SK-N-SH (cell line): Measurements from ENCODE around the gene RNF157. TPM values are rescaled to one million over a fixed set of nuclear protein-coding genes. Genes with fewer than 3 reads are reported as not detected.

ENCODE experiments used
- CTCF ChIA-PET: fragments of 300-600, 350-600 bp; formaldehyde crosslinking; extraction: SDS; loops from one replicate; lab custom pipeline; 2021; lab: Yijun Ruan, JAX
- POLR2A ChIA-PET: fragments of 350-600 bp; sonication (Branson Sonifier 250); formaldehyde crosslinking; extraction: SDS; loops from one replicate; lab custom pipeline; 2020; ENCODE audit warnings: antibody characterized with exemption, inconsistent platforms; lab: Yijun Ruan, JAX
- DNase-seq: peaks from one replicate; pipeline ENCODE4 v3.0.0; 2012
- H2AFZ ChIP-seq: fragments of 200-600 bp; sonication (generic); 2 replicates; pipeline ENCODE4 v1.8.1; 2016; ENCODE audit warnings: antibody characterized with exemption, mild to moderate bottlenecking, low read depth
- H3F3A ChIP-seq: fragments of 200-600 bp; sonication (generic); replicated peaks from 2 replicates; pipeline ENCODE3; 2016; ENCODE audit warnings: antibody characterized with exemption, mild to moderate bottlenecking; ENCODE audit not compliant: insufficient read depth
- H3K27ac ChIP-seq, 2 experiments: fragments of 200-500 bp in 1 of 2; fragments of 200-600 bp in 1 of 2; sonication (Bioruptor generic) in 1 of 2; sonication (generic), shearing (Covaris generic) in 1 of 2; 2 replicates each; pipeline versions ENCODE4 v1.5.1 to v1.6.1; 2014 to 2016; ENCODE audit warnings: low read depth in 2 of 2, inconsistent platforms in 1 of 2, low read length in 1 of 2, mild to moderate bottlenecking in 1 of 2, mixed read lengths in 1 of 2
- H3K27me3 ChIP-seq: fragments of 200-600 bp; sonication (generic), shearing (Covaris generic); 2 replicates; pipeline ENCODE4 v1.6.1; 2016; ENCODE audit warnings: mixed run types; ENCODE audit not compliant: insufficient read depth
- H3K36me3 ChIP-seq, 2 experiments: fragments of 200-500 bp in 1 of 2; fragments of 200-600 bp in 1 of 2; sonication (Bioruptor generic) in 1 of 2; sonication (generic) in 1 of 2; replicated peaks in 1 of 2; 2 replicates each; pipeline versions ENCODE3 to v1.5.1; 2014 to 2016; ENCODE audit warnings: low read length in 1 of 2, mild to moderate bottlenecking in 1 of 2; ENCODE audit not compliant: insufficient read depth in 2 of 2, control insufficient read depth in 1 of 2
- H3K4me1 ChIP-seq, 2 experiments: fragments of 200-500 bp in 1 of 2; fragments of 200-600 bp in 1 of 2; sonication (Bioruptor generic) in 1 of 2; sonication (generic), shearing (Covaris generic) in 1 of 2; 2 replicates each; pipeline versions ENCODE4 v1.5.1 to v1.6.1; 2014 to 2016; ENCODE audit warnings: low read depth in 1 of 2, low read length in 1 of 2, mixed run types in 1 of 2; ENCODE audit not compliant: insufficient read depth in 2 of 2, control insufficient read depth in 1 of 2
- H3K4me2 ChIP-seq: fragments of 200-600 bp; sonication (generic), shearing (Covaris generic); 2 replicates; pipeline ENCODE4 v1.6.1; 2017; ENCODE audit warnings: mixed run types
- H3K4me3 ChIP-seq, 2 experiments: fragments of 200-500 bp in 1 of 2; fragments of 200-600 bp in 1 of 2; sonication (Bioruptor generic) in 1 of 2; sonication (generic), shearing (Covaris generic) in 1 of 2; 2 replicates each; pipeline versions ENCODE4 v1.5.1 to v1.8.1; 2014 to 2016; ENCODE audit warnings: low read depth in 2 of 2, inconsistent platforms in 1 of 2, low read length in 1 of 2, mild to moderate bottlenecking in 1 of 2, mixed read lengths in 1 of 2, moderate library complexity in 1 of 2
- H3K79me2 ChIP-seq: fragments of 200-600 bp; sonication (generic); 2 replicates; pipeline ENCODE4 v1.8.1; 2017; ENCODE audit warnings: mild to moderate bottlenecking; ENCODE audit not compliant: insufficient read depth
- H3K9ac ChIP-seq: fragments of 200-600 bp; sonication (generic); 2 replicates; pipeline ENCODE4 v1.6.1; 2017; ENCODE audit warnings: mixed run types
- H3K9me2 ChIP-seq: fragments of 200-600 bp; sonication (generic); 2 replicates; pipeline ENCODE4 v1.6.1; 2017; ENCODE audit warnings: mixed run types
- H3K9me3 ChIP-seq: fragments of 200-600 bp; sonication (generic); 2 replicates; pipeline ENCODE4 v1.6.1; 2017; ENCODE audit warnings: mixed run types, mild to moderate bottlenecking, moderate library complexity
- H4K20me1 ChIP-seq: fragments of 200-600 bp; sonication (generic); 2 replicates; pipeline ENCODE4 v1.6.1; 2017; ENCODE audit warnings: mild to moderate bottlenecking, mixed run types; ENCODE audit not compliant: insufficient read depth
- CHD2 ChIP-seq: fragments of 150-350 bp; IDR thresholded peaks from 2 replicates; pipeline ENCODE4 v1.6.1; 2018; ENCODE audit warnings: low read length; ENCODE audit not compliant: partially characterized antibody
- ELF1 ChIP-seq: IDR thresholded peaks from 2 replicates; pipeline ENCODE4 v1.4.0; 2012
- EZH2phosphoT487 ChIP-seq: fragments of 200-600 bp; sonication (generic); IDR thresholded peaks from 2 replicates; pipeline ENCODE4 v1.6.1; 2017; ENCODE audit warnings: low read depth, mixed run types, mild to moderate bottlenecking, antibody characterized with exemption, moderate library complexity, borderline replicate concordance
- GATA2 ChIP-seq: sonication (generic); formaldehyde crosslinking; IDR thresholded peaks from 2 replicates; pipeline ENCODE4 v1.5.0; 2020; ENCODE audit warnings: mild to moderate bottlenecking, missing genetic modification reagents
- JUND ChIP-seq: IDR thresholded peaks from 2 replicates; pipeline ENCODE4 v1.4.0; 2012
- NFIC ChIP-seq: IDR thresholded peaks from 2 replicates; pipeline ENCODE4 v1.4.0; 2012; ENCODE audit warnings: borderline replicate concordance
- NRF1 ChIP-seq: IDR thresholded peaks from 2 replicates; pipeline ENCODE4 v1.6.1; 2012; ENCODE audit warnings: low read depth, mild to moderate bottlenecking, low read length
- POLR2AphosphoS5 ChIP-seq: IDR thresholded peaks from 2 replicates; pipeline ENCODE4 v1.6.1; 2012; ENCODE audit warnings: low read depth, low read length
- TCF12 ChIP-seq: IDR thresholded peaks from 2 replicates; pipeline ENCODE4 v1.4.0; 2012
- YY1 ChIP-seq: IDR thresholded peaks from 2 replicates; pipeline ENCODE4 v1.4.0; 2012; ENCODE audit warnings: low read depth, mild to moderate bottlenecking
- WGBS: methylation state at CpG from one replicate; pipeline ENCODE4 v1.1.6; 2017; ENCODE audit warnings: low lambda C conversion rate; 5-methylcytosine and 5-hydroxymethylcytosine counted together
- polyA plus RNA-seq, 3 experiments: library from polyadenylated mRNA; depleted of rRNA; stranded (reverse); fragments of >200 nt; gene quantifications; 2 replicates each; pipeline ENCODE4 v1.2.3, GENCODE V29; 2012
- TF ChIP-seq, protein P1 (sequence below): fragments of 200-600 bp; sonication (generic); IDR thresholded peaks from 2 replicates; pipeline ENCODE4 v1.6.1; 2017; ENCODE audit warnings: antibody characterized with exemption, mild to moderate bottlenecking, moderate library complexity
- TF ChIP-seq, protein P2 (sequence below): IDR thresholded peaks from 2 replicates; pipeline ENCODE4 v1.4.0; 2012; ENCODE audit warnings: low read depth, borderline replicate concordance
- TF ChIP-seq, protein P3 (sequence below): fragments of 150-350 bp; IDR thresholded peaks from 2 replicates; pipeline ENCODE4 v1.6.1; 2017; ENCODE audit warnings: antibody characterized with exemption, low read length, low read depth, borderline replicate concordance
- TF ChIP-seq, protein P4 (sequence below): IDR thresholded peaks from 2 replicates; pipeline ENCODE4 v1.6.1; 2012; ENCODE audit warnings: mild to moderate bottlenecking, low read depth, low read length, moderate library complexity

RNF157 gene
- polyA plus RNA-seq, 1 of the 3 experiments (the other 2 are of a cell fraction), result 5.2 TPM

DNA sequence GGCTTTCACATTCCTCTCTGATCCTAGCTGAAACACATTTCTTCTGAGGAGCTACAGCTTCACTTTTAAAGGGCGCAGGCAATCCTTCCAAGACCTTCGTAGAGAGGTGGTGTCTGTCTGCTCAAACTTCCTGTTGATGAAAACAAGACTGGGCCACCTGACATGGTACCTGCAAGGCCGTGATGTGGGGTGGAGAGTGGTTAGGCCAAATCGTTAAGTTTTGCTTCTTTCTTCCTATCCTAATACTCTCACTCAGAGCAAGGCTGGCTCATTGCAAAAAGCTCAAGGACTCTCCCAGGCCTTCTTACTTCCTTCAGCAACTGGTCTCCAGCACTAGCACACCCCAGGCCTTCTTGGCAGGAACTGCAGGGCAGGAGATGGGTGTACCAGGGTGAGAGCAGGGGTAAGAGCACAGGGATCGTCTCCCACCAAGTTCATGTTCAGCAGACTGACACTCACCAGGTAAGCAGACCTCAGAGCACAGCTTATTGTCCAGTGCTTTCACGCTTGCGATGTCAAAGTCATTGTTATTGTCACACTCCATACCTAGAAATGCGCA lies 88.3 kb downstream of the RNF157 start:
- no peaks in the 10 kb centered on the region for H3K27me3 ChIP-seq
- no peaks in the 10 kb centered on the region for H3K9me2 ChIP-seq
- no peak for TF ChIP-seq GATA2 (CRISPR knock-in tag)
- TF ChIP-seq, protein P1, sequence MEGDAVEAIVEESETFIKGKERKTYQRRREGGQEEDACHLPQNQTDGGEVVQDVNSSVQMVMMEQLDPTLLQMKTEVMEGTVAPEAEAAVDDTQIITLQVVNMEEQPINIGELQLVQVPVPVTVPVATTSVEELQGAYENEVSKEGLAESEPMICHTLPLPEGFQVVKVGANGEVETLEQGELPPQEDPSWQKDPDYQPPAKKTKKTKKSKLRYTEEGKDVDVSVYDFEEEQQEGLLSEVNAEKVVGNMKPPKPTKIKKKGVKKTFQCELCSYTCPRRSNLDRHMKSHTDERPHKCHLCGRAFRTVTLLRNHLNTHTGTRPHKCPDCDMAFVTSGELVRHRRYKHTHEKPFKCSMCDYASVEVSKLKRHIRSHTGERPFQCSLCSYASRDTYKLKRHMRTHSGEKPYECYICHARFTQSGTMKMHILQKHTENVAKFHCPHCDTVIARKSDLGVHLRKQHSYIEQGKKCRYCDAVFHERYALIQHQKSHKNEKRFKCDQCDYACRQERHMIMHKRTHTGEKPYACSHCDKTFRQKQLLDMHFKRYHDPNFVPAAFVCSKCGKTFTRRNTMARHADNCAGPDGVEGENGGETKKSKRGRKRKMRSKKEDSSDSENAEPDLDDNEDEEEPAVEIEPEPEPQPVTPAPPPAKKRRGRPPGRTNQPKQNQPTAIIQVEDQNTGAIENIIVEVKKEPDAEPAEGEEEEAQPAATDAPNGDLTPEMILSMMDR, result no peak
- no peak for TF ChIP-seq ELF1
- TF ChIP-seq EZH2phosphoT487, result no peak
- no peak for TF ChIP-seq POLR2AphosphoS5
- TF ChIP-seq, protein P2, sequence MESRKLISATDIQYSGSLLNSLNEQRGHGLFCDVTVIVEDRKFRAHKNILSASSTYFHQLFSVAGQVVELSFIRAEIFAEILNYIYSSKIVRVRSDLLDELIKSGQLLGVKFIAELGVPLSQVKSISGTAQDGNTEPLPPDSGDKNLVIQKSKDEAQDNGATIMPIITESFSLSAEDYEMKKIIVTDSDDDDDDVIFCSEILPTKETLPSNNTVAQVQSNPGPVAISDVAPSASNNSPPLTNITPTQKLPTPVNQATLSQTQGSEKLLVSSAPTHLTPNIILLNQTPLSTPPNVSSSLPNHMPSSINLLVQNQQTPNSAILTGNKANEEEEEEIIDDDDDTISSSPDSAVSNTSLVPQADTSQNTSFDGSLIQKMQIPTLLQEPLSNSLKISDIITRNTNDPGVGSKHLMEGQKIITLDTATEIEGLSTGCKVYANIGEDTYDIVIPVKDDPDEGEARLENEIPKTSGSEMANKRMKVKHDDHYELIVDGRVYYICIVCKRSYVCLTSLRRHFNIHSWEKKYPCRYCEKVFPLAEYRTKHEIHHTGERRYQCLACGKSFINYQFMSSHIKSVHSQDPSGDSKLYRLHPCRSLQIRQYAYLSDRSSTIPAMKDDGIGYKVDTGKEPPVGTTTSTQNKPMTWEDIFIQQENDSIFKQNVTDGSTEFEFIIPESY, result no peak
- TF ChIP-seq YY1, result no peak
- TF ChIP-seq NFIC, result no peak
- no peak for TF ChIP-seq NRF1
- TF ChIP-seq JUND, result no peak
- TF ChIP-seq TCF12, result no peak
- TF ChIP-seq CHD2, result no peak
- TF ChIP-seq, protein P3, sequence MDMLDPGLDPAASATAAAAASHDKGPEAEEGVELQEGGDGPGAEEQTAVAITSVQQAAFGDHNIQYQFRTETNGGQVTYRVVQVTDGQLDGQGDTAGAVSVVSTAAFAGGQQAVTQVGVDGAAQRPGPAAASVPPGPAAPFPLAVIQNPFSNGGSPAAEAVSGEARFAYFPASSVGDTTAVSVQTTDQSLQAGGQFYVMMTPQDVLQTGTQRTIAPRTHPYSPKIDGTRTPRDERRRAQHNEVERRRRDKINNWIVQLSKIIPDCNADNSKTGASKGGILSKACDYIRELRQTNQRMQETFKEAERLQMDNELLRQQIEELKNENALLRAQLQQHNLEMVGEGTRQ, result no peak
- TF ChIP-seq, protein P4, sequence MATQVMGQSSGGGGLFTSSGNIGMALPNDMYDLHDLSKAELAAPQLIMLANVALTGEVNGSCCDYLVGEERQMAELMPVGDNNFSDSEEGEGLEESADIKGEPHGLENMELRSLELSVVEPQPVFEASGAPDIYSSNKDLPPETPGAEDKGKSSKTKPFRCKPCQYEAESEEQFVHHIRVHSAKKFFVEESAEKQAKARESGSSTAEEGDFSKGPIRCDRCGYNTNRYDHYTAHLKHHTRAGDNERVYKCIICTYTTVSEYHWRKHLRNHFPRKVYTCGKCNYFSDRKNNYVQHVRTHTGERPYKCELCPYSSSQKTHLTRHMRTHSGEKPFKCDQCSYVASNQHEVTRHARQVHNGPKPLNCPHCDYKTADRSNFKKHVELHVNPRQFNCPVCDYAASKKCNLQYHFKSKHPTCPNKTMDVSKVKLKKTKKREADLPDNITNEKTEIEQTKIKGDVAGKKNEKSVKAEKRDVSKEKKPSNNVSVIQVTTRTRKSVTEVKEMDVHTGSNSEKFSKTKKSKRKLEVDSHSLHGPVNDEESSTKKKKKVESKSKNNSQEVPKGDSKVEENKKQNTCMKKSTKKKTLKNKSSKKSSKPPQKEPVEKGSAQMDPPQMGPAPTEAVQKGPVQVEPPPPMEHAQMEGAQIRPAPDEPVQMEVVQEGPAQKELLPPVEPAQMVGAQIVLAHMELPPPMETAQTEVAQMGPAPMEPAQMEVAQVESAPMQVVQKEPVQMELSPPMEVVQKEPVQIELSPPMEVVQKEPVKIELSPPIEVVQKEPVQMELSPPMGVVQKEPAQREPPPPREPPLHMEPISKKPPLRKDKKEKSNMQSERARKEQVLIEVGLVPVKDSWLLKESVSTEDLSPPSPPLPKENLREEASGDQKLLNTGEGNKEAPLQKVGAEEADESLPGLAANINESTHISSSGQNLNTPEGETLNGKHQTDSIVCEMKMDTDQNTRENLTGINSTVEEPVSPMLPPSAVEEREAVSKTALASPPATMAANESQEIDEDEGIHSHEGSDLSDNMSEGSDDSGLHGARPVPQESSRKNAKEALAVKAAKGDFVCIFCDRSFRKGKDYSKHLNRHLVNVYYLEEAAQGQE, result no peak
- TF ChIP-seq, all 33 proteins: peak for 0
- POLR2A ChIA-PET, result interaction anchor here (1.0 kb wide), 1 partner anchor 9 kb away, joined by 3 read pairs; no protein-coding TSS in a partner anchor
- WGBS, result 96% methylated on average over 8 of the region's 8 CpGs
- CTCF ChIA-PET, result interaction anchor here (1.1 to 16.5 kb wide), 7 partner anchors 15 to 138 kb away, joined by 3 to 119 read pairs (median 6); no protein-coding TSS in a partner anchor
- Histone ChIP-seq H3K9ac (no peak overlapping the region), H3K79me2 (no peaks in the 10 kb centered on the region), H2AFZ (no peak overlapping the region), H3K4me1 (no peaks in the 10 kb centered on the region), H3K9me3 (no peaks in the 10 kb centered on the region), H3K27ac (no peak overlapping the region), H3K4me3 (no peak overlapping the region), H3F3A (no peaks in the 10 kb centered on the region), H3K4me2 (no peak overlapping the region), H3K36me3 (peaks cover 0 to 3% of the 10 kb centered on the region in 2 experiments), H4K20me1 (no peaks in the 10 kb centered on the region)
- DNase-seq, result no peak
